ENCODE results near the gene RUSF1.
A peak's percentile ranks its signal among the peaks of the same experiment; 100 is the strongest.

Gene RUSF1

GRCh38 chr16:31483081-31483480 lies 25.1 kb downstream of the RUSF1 start, which contains the start of gene SLC5A2:
TSS of gene SLC5A2 (plus strand) at chr16:31483123. CDS start at chr16:31483137, 14 bp downstream.
- Mint-ChIP-seq H3K9me3 (no peaks in the 10 kb centered on the region), H3K27me3 (no peaks in the 10 kb centered on the region), H3K27ac (no peak within 1 kb of the TSS), H3K36me3 (no peaks in the 10 kb centered on the region), H3K4me1 (peaks cover 16% of the 10 kb centered on the region), H3K4me3 (no peak within 1 kb of the TSS)

GRCh38 chr16:31480851-31481536 lies 27.2 kb downstream of the RUSF1 start:
- Mint-ChIP-seq H3K36me3 (no peaks in the 10 kb centered on the region), H3K4me3 (no peak overlapping the region), H3K27ac (no peak overlapping the region), H3K9me3 (no peaks in the 10 kb centered on the region), H3K27me3 (no peaks in the 10 kb centered on the region), H3K4me1 (peaks cover 16% of the 10 kb centered on the region)

- H3K27me3 Mint-ChIP-seq = no peaks in the 10 kb centered on the region
- H3K4me3 Mint-ChIP-seq = no peak overlapping the region
- H3K9me3 Mint-ChIP-seq = no peaks in the 10 kb centered on the region
- H3K27ac Mint-ChIP-seq = peak overlapping the region; percentile 30
- peaks cover 14% of the 10 kb centered on the region for H3K4me1 Mint-ChIP-seq
- no peaks in the 10 kb centered on the region for H3K36me3 Mint-ChIP-seq
These were observed 28.4 kb downstream of the RUSF1 start for GRCh38 chr16:31479751-31480150.

- Mint-ChIP-seq H3K4me1 (peaks cover 14% of the 10 kb centered on the region), H3K9me3 (no peaks in the 10 kb centered on the region), H3K27ac (no peak overlapping the region), H3K27me3 (no peaks in the 10 kb centered on the region), H3K36me3 (no peaks in the 10 kb centered on the region), H3K4me3 (no peak overlapping the region)
These were observed 29.2 kb downstream of the RUSF1 start for GRCh38 chr16:31478956-31479355.

- H3K4me3 Mint-ChIP-seq = peak overlapping the region; percentile 72
- H3K27ac Mint-ChIP-seq = peak overlapping the region; percentile 14
- H3K9me3 Mint-ChIP-seq = no peaks in the 10 kb centered on the region
- peaks cover 17% of the 10 kb centered on the region for H3K4me1 Mint-ChIP-seq
- H3K27me3 Mint-ChIP-seq = peaks cover 7% of the 10 kb centered on the region
- no peaks in the 10 kb centered on the region for H3K36me3 Mint-ChIP-seq
These were observed 30.7 kb downstream of the RUSF1 start for GRCh38 chr16:31477220-31478216.

GRCh38 chr16:31476303-31477219 lies 31.6 kb downstream of the RUSF1 start:
- Mint-ChIP-seq H3K4me1 (peaks cover 20% of the 10 kb centered on the region), H3K27me3 (peaks cover 10% of the 10 kb centered on the region), H3K9me3 (no peaks in the 10 kb centered on the region), H3K27ac (no peak overlapping the region), H3K4me3 (peak overlapping the region; percentile 77), H3K36me3 (no peaks in the 10 kb centered on the region)

- no peak overlapping the region for H3K27ac Mint-ChIP-seq
These were observed 32.3 kb downstream of the RUSF1 start for GRCh38 chr16:31475946-31476302.

GRCh38 chr16:31474773-31475738 lies 33.1 kb downstream of the RUSF1 start:
- Mint-ChIP-seq H3K9me3 (no peaks in the 10 kb centered on the region), H3K4me1 (peaks cover 20% of the 10 kb centered on the region), H3K4me3 (no peak overlapping the region), H3K27me3 (peaks cover 16% of the 10 kb centered on the region), H3K36me3 (no peaks in the 10 kb centered on the region), H3K27ac (no peak overlapping the region)

More at GRCh38 chr16:31475946-31476302, 32.3 kb downstream of the RUSF1 start:
- H3K4me1 Mint-ChIP-seq = peaks cover 20% of the 10 kb centered on the region
- H3K27me3 Mint-ChIP-seq = peaks cover 16% of the 10 kb centered on the region
- peak overlapping the region; percentile 77 for H3K4me3 Mint-ChIP-seq
- H3K36me3 Mint-ChIP-seq = no peaks in the 10 kb centered on the region
- no peaks in the 10 kb centered on the region for H3K9me3 Mint-ChIP-seq

- no peaks in the 10 kb centered on the region for H3K36me3 Mint-ChIP-seq
- no peaks in the 10 kb centered on the region for H3K9me3 Mint-ChIP-seq
- H3K27ac Mint-ChIP-seq = no peak overlapping the region
- H3K4me3 Mint-ChIP-seq = no peak overlapping the region
- peaks cover 20% of the 10 kb centered on the region for H3K4me1 Mint-ChIP-seq
- H3K27me3 Mint-ChIP-seq = peaks cover 16% of the 10 kb centered on the region
These were observed 33.9 kb downstream of the RUSF1 start for GRCh38 chr16:31474173-31474714.

- H3K9me3 Mint-ChIP-seq = no peaks in the 10 kb centered on the region
- no peak overlapping the region for H3K4me3 Mint-ChIP-seq
- peaks cover 20% of the 10 kb centered on the region for H3K4me1 Mint-ChIP-seq
- no peak overlapping the region for H3K27ac Mint-ChIP-seq
- H3K27me3 Mint-ChIP-seq = peaks cover 16% of the 10 kb centered on the region
- H3K36me3 Mint-ChIP-seq = no peaks in the 10 kb centered on the region
These were observed 34.8 kb downstream of the RUSF1 start for GRCh38 chr16:31473264-31473984.

GRCh38 chr16:31472709-31473203 lies 35.4 kb downstream of the RUSF1 start:
- Mint-ChIP-seq H3K36me3 (no peaks in the 10 kb centered on the region), H3K9me3 (no peaks in the 10 kb centered on the region), H3K4me1 (peaks cover 15% of the 10 kb centered on the region), H3K27ac (no peak overlapping the region), H3K4me3 (peak overlapping the region; percentile 16), H3K27me3 (peaks cover 16% of the 10 kb centered on the region)

GRCh38 chr16:31471875-31472708 lies 36.1 kb downstream of the RUSF1 start, which contains the start of gene TGFB1I1:
TSS of gene TGFB1I1 (plus strand) at chr16:31472152. CDS start at chr16:31472189, 37 bp downstream.
- H3K27me3 Mint-ChIP-seq = peaks cover 16% of the 10 kb centered on the region
- no peaks in the 10 kb centered on the region for H3K9me3 Mint-ChIP-seq
- H3K27ac Mint-ChIP-seq = peak within 1 kb of the TSS; percentile 35

More at GRCh38 chr16:31471875-31472708, 36.1 kb downstream of the RUSF1 start, which contains the start of gene TGFB1I1:
- H3K36me3 Mint-ChIP-seq = peaks cover under 1% of the 10 kb centered on the region
- peaks cover 19% of the 10 kb centered on the region for H3K4me1 Mint-ChIP-seq
- peak within 1 kb of the TSS; percentile 52 for H3K4me3 Mint-ChIP-seq
